GM19468 (cell line): ENCODE results near the gene GATA1.

Experiments
- ATAC-seq: cut with Tn5 transposase; IDR thresholded peaks from one replicate; pipeline ENCODE4 v1.9.1; 2021; ENCODE audit warnings: mild to moderate bottlenecking, moderate library complexity, moderate number of reproducible peaks; ENCODE audit not compliant: unreplicated experiment; ENCODE audit errors: extremely low read depth

GATA1 gene

GRCh38 chrX:48786341-48786800 lies at the start of gene GATA1:
GATA1 (plus strand) TSS chrX:48786590; CDS start chrX:48791110, 4,520 bp downstream.
- ATAC-seq = no peak

GRCh38 chrX:48736878-48737212 lies 49.5 kb upstream of the GATA1 start:
- ATAC-seq = no peak

- peak; percentile 85 for ATAC-seq
Measured at GRCh38 chrX:48737213-48737938, 49.0 kb upstream of the GATA1 start.

GRCh38 chrX:48737940-48738339 lies 48.5 kb upstream of the GATA1 start:
- no peak for ATAC-seq

GRCh38 chrX:48741834-48742233 lies 44.6 kb upstream of the GATA1 start:
- no peak for ATAC-seq

- no peak for ATAC-seq
Measured at GRCh38 chrX:48745222-48745621, 41.2 kb upstream of the GATA1 start.

- ATAC-seq = no peak
Measured at GRCh38 chrX:48747415-48748016, 38.9 kb upstream of the GATA1 start.

- no peak for ATAC-seq
Measured at GRCh38 chrX:48749182-48749581, 37.2 kb upstream of the GATA1 start.

GRCh38 chrX:48751343-48751742 lies 35.0 kb upstream of the GATA1 start:
- ATAC-seq = no peak

- ATAC-seq = no peak
Measured at GRCh38 chrX:48752498-48752897, 33.9 kb upstream of the GATA1 start.

GRCh38 chrX:48753708-48754228 lies 32.6 kb upstream of the GATA1 start:
- no peak for ATAC-seq

GRCh38 chrX:48754238-48754637 lies 32.2 kb upstream of the GATA1 start:
- no peak for ATAC-seq

GRCh38 chrX:48761674-48762471 lies 24.5 kb upstream of the GATA1 start, which contains the start of gene GLOD5:
GLOD5 (plus strand) TSS chrX:48761747; CDS start chrX:48761791, 44 bp downstream.
- no peak for ATAC-seq

- ATAC-seq = no peak
Measured at GRCh38 chrX:48769230-48769629, 17.2 kb upstream of the GATA1 start.

- no peak for ATAC-seq
Measured at GRCh38 chrX:48770296-48770695, 16.1 kb upstream of the GATA1 start.

- no peak for ATAC-seq
Measured at GRCh38 chrX:48772602-48773001, 13.8 kb upstream of the GATA1 start.

- no peak for ATAC-seq
Measured at GRCh38 chrX:48776818-48777439, 9.5 kb upstream of the GATA1 start.

GRCh38 chrX:48779399-48779798 lies 7.0 kb upstream of the GATA1 start:
- no peak for ATAC-seq

- no peak for ATAC-seq
Measured at GRCh38 chrX:48781705-48782104, 4.7 kb upstream of the GATA1 start.

- ATAC-seq = no peak
Measured at GRCh38 chrX:48782216-48782615, 4.2 kb upstream of the GATA1 start.
